Measurements from ENCODE around the gene YPEL2. TPM values are rescaled to one million over a fixed set of nuclear protein-coding genes. Genes with fewer than 3 reads are reported as not detected.

Gene YPEL2
- total RNA-seq, 1 experiment from 2014 or later: 0.98 TPM

- Histone ChIP-seq H2BK20ac (ENCODE audit: low read depth, low read length, poor library complexity, severe bottlenecking) (no peak overlapping the region), H4K20me1 (ENCODE audit: control insufficient read depth, insufficient read depth, insufficient read length) (no peaks in the 10 kb centered on the region), H2BK15ac (ENCODE audit: low read depth, low read length) (no peak overlapping the region), H3K9ac (ENCODE audit: extremely low read depth, insufficient read length, low read length) (no peak overlapping the region), H2AK5ac (ENCODE audit: insufficient read length, low read length) (no peak overlapping the region), H4K5ac (ENCODE audit: insufficient read length, low read depth, low read length) (no peak overlapping the region), H3K4ac (ENCODE audit: low read depth, low read length) (no peak overlapping the region), H3K4me2 (ENCODE audit: insufficient read depth, insufficient read length, low read length) (no peak overlapping the region), H3K14ac (ENCODE audit: insufficient read depth, low read length) (no peak overlapping the region), H3K18ac (ENCODE audit: insufficient read length, low read depth, low read length) (no peak overlapping the region), H2AFZ (ENCODE audit: low read length) (no peak overlapping the region), H3K56ac (ENCODE audit: insufficient read length, low read depth, low read length) (no peak overlapping the region), H3K27me3 (ENCODE audit: insufficient read depth, low read length) (peaks cover 8% of the 10 kb centered on the region; the same call in 1 of the 2 replicates), H3T11ph (ENCODE audit: low read length) (no peak overlapping the region), H3K79me1 (ENCODE audit: insufficient read depth, low read depth, low read length, poor library complexity, severe bottlenecking) (no peaks in the 10 kb centered on the region), H4K91ac (ENCODE audit: insufficient read length, low read depth, low read length) (no peak overlapping the region), H3K23me2 (ENCODE audit: insufficient read length, low read depth, low read length, poor library complexity, severe bottlenecking) (peaks cover 6% of the 10 kb centered on the region), H3K79me2 (ENCODE audit: insufficient read depth, low read length) (no peaks in the 10 kb centered on the region), H3K9me3 (ENCODE audit: control insufficient read depth, low read depth, low read length) (no peaks in the 10 kb centered on the region), H2BK12ac (ENCODE audit: insufficient read length, low read depth, low read length) (no peak overlapping the region), H3K23ac (ENCODE audit: insufficient read length, low read depth, low read length) (no peak overlapping the region), H2BK5ac (ENCODE audit: insufficient read length, low read length) (no peak overlapping the region), H3K4me1 (ENCODE audit: insufficient read depth, low read length) (peaks cover 3% of the 10 kb centered on the region; the same call in 1 of the 2 replicates), H4K8ac (replicated peaks; ENCODE audit: insufficient read length, low read depth, low read length) (no peak overlapping the region), H2BK120ac (ENCODE audit: low read depth, low read length, poor library complexity, severe bottlenecking) (no peak overlapping the region), H3K27ac (ENCODE audit: insufficient read length, low read depth, low read length) (no peak overlapping the region)
- Mint-ChIP-seq H3K27ac (no peak overlapping the region), H3K27me3 (ENCODE audit: low read depth) (peaks cover 30% of the 10 kb centered on the region), H3K4me3 (no peak overlapping the region), H3K4me1 (peaks cover 28 to 31% of the 10 kb centered on the region in 2 experiments), H3K9me3 (no peaks in the 10 kb centered on the region), H3K36me3 (ENCODE audit: insufficient read depth in 1 of 3, low read depth in 3 of 3) (no peaks in the 10 kb centered on the region; a peak in 1 of 7 replicates)
- no CpG with 5 or more reads among the region's 2 CpGs for whole genome bisulfite sequencing (ENCODE audit: extremely low coverage, insufficient read length, low lambda C conversion rate)
- TF ChIP-seq CTCF (conservative IDR thresholded peaks at IDR 0.05): no peak
- DNase-seq: no peak
Measured at GRCh38 chr17:59333836-59334235, 2.4 kb downstream of the YPEL2 start.
